Epithelial cell of proximal tubule (primary cell): Measurements from ENCODE around the gene BLM. TPM values are rescaled to one million over a fixed set of nuclear protein-coding genes. Genes with fewer than 3 reads are reported as not detected.

Source experiments
- DNase-seq: peaks from one replicate; pipeline ENCODE4 v3.0.0-alpha.2; 2011; ENCODE audit warnings: low read depth
- H3K4me3 ChIP-seq: 2 replicates; pipeline ENCODE4 v1.5.1; 2011; ENCODE audit warnings: low read depth, mild to moderate bottlenecking, low read length
- total RNA-seq: library from RNA; depleted of rRNA; stranded (reverse); fragments of >200 nt; gene quantifications from 2 replicates; pipeline ENCODE4 v1.2.3, GENCODE V29; 2015
- TF ChIP-seq, protein P1 (sequence below): conservative IDR thresholded peaks from 2 replicates; pipeline ENCODE4 v1.5.1; 2012; ENCODE audit warnings: low read depth, mild to moderate bottlenecking, low read length

BLM gene
- total RNA-seq, 1 donor from 2014 or later: 13.0 TPM

DNA sequence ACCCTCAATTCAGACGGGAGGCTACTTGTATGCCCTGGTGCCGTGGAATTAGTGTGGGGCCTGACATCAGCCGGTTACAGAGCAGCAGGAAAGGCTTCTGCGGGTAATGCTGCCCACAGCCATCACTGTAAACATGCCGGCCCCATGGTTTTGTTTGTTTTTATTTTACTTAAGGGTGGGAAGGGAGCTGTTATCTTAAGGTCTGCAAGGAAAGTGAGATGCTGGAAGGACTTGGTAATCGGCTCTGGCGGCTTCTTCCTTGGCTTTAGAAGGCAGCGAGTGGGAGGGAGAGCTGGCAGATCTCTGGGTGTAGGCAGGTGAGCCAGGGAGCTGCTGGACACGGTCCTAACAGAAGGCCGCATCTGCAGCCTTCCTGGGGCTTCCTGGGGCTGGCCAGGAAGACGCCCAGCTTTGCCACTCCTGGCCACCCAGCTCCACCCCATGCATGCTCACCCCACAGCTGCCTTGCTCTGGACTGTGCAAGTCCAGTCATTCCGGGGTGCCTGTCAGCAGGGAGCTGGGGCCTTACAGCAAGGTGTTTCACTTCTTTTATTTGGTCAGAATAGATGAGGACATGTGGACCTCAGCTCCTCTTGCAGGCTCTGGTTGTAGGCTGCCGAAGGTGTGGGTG, 97.2 kb downstream of the BLM start:
- TF ChIP-seq, protein P1, sequence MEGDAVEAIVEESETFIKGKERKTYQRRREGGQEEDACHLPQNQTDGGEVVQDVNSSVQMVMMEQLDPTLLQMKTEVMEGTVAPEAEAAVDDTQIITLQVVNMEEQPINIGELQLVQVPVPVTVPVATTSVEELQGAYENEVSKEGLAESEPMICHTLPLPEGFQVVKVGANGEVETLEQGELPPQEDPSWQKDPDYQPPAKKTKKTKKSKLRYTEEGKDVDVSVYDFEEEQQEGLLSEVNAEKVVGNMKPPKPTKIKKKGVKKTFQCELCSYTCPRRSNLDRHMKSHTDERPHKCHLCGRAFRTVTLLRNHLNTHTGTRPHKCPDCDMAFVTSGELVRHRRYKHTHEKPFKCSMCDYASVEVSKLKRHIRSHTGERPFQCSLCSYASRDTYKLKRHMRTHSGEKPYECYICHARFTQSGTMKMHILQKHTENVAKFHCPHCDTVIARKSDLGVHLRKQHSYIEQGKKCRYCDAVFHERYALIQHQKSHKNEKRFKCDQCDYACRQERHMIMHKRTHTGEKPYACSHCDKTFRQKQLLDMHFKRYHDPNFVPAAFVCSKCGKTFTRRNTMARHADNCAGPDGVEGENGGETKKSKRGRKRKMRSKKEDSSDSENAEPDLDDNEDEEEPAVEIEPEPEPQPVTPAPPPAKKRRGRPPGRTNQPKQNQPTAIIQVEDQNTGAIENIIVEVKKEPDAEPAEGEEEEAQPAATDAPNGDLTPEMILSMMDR: no peak
- H3K4me3 ChIP-seq: no peak overlapping the region
- no peak for DNase-seq

DNA sequence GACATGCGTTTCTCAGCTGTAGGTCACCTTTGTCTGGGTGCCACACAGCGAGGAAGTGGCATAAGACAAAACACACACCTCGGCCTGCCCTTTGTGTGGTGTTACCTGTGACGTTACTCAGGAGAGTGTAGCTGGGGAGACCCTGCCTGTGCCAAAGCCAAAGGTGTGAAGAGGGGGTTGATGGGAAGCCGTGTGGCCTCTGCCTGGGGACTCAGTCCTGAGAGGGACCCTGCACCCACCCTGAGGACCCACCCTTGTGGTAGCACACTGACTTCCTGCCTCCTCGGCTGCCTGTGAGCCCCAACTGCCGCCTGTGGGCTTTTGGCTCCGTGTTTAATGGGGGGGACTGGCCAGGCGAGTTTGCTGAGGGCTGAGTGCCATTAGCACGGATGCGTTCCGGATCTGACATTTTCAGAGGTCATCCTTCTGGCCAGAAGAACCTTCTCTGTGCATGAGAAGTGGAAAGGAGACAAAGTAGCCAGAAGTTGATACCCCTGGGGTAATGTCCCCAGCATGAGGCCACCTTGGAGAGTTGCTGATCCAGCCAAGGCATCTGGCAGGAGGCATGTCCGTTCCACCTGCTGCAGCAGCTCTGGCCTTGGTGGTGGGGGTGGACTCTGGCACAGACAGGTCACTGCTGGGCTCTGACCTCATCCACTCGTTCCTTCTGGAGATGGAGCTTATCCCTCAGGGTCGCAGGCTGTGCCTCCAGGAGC, 99.4 kb downstream of the BLM start:
- TF ChIP-seq, protein P1: no peak
- no peak for DNase-seq
- H3K4me3 ChIP-seq: no peak overlapping the region

DNA sequence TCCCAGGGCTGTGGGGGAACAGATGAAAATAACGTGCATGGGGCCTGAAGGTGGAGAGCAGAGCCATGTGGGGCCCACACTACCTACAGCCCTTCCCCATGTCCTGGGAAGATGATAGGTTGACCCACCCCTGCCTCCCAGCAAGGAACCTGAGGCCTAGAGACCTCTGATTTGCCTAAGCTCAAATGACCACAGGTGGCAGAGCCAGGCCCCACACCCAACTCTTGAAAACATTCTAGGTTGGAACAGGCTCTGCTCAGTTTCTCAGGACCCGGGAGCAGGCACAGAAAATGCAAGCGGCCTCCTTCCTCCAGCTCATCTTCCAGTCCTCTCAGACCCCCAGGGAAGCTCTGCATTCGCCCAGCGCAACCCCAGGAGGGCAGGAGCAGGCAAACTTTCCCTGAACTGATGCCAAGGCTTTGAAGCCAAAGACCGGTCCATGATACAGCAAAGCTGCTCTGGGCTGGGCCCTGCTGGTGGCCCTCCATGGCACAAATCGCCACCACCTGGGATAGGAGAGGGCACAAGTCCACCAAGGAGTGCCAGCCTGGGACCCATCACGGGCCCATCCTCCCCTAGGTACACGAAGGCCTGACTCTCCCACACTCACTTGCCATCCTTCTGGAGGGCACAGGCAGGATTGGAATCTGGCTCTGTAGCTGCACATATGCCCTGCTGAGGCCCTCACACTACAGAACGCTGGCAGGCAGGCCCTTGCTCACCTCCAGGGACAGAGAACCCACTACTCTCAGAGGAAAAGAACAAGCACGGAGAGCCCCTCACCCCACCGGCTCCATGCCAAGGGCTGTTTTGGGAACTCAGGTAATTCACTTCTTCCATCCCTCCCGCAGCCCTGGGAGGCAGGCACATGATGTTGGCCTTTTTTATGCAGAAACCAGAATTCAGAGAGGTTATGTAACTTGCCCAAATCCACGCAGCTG, 100.2 kb downstream of the BLM start:
- TF ChIP-seq, protein P1: no peak
- DNase-seq: no peak
- no peak overlapping the region for H3K4me3 ChIP-seq

DNA sequence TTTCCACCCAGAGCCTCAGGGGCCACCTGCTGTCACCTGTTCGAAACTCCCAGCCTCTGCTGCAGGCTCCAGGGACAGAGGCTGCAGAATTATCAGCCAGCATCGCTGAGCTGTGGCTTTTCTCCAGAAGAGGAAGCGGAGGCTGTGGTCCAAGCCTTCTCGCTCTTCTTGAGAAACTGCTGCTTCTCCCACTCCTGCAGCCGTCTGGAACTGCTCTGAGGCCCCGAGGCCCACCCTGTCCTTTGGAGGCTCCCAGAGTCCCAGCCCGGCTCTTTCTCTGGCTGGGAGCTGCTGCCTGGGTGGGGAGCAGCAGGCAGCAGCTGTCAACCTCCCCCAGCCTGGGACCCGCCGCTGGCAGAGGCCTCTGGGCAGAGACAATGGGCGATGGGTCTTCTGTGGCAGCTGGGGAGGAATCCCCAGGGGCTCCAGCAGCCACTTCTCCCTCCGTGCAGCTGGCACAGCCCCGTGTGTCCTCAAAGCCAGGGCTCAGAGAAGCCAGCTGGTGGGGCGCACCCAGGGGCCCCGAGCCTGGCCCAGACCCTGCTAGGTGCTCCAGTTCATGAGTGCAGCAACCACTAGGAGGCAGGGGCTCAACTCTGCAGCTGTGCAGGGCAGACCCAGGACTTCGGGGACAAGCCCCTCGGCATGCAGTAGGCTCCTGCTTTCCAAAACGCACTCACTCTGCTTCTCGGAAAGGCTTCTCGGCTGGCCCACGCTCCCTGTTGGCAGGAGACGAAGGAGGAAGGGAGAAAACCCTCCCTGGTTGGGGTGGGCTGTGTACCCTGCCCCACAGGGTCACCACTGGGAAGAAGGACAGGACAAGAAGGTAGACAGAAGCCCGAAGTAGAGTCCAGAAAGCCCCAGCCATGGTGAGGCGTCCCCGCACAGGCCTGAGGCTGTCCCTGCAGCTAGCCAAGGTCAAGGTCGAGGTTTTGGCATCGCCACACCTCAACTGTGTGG, 101.4 kb downstream of the BLM start:
- H3K4me3 ChIP-seq: no peak overlapping the region
- TF ChIP-seq, protein P1: no peak
- no peak for DNase-seq

DNA sequence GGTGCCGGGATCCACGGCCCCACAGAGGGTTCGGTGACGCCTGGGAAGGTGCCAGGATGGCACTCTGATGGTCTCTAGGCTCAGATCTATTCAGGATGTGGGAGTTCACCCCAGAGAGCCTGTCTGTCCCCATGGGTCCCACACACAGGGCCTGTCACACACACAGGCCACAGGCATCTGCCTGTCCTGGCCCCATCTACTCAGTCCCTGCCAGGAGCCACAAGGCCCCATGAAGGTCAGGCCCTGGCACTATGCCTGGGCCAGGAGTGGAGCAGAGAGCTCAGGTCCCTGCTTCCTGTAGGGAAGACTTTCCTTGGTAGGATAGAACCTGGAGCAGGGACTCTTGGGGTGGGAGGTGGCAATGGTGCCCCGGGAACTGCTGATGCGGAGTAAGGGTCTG, 102.2 kb downstream of the BLM start:
- TF ChIP-seq, protein P1: no peak
- no peak for DNase-seq

DNA sequence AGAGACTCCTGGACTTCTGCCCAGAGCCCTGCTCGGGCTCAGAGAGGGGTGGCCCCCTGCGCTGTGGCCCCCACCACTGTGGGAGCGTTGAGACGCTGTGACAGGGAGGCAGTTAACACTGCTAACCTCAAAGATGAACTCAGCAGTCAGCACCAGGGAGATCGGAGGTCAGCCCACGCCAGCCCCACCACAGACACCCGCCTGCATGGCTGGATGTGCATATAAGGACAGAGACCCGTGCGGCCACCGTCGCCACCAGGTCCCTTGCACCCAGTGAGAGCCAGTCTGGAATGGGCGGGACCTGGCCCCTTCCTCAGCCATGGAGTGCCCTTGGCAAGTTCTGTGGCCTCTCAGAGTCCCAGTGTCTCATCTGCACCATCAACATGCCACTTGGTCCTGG, 102.7 kb downstream of the BLM start:
- no peak overlapping the region for H3K4me3 ChIP-seq
- no peak for DNase-seq
- TF ChIP-seq, protein P1: no peak

More for the DNA sequence above, 102.2 kb downstream of the BLM start:
- H3K4me3 ChIP-seq: no peak overlapping the region
